SKM-1 treated with dmso at 0.1 percent for 144 hours (cell line): Measurements from ENCODE around the gene RUSC1.
"Not testable (repeated sequence)": the region's sequence is repeated elsewhere in the genome, so short reads cannot be mapped to it uniquely, and the experiment has no call there.

Source experiments
- DNase-seq: peaks from one replicate; lab custom pipeline; 2025; ENCODE audit not compliant: unreplicated experiment; lab: John Stamatoyannopoulos, UW

Gene RUSC1

DNA sequence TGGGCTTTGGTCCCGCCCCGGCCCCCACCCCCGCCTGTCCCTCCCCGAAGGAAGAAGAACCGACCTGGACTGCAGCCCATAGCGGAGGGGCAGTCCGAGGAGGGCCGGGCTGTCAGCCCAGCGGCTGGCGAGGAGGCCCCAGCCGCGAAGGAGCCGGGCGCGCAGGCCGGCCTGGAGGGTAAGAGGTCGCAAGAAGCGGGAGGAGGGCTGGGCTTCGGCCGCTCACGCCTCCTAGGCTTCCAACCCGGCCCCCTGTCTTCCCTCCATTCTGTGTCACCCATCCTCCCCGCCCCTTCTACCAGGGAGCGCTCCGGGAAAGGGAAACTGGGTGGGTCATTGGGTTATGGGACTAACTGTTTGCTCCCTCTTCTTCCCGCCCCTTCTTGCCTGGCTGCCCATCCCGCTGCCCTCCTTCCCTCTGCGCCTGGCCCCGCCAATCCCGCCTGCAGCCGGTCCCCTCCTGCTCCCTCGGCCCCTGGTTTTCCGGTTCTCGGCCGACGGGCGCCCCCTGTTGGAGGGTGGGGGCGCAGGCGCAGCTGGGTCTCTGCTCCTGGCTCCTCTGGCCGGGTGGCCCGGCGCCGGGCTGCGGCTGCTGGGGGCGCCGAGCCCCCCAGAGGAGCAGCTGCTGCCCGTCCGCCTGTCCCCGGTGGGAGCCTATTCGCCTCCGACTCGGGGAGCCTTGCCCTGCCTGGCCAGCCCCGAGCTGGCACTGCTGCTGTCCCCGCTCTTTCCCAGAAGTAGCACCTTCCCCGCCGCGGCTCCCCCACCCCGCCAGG, 2.4 kb downstream of the RUSC1 start:
- DNase-seq, result peak; percentile 96

DNA sequence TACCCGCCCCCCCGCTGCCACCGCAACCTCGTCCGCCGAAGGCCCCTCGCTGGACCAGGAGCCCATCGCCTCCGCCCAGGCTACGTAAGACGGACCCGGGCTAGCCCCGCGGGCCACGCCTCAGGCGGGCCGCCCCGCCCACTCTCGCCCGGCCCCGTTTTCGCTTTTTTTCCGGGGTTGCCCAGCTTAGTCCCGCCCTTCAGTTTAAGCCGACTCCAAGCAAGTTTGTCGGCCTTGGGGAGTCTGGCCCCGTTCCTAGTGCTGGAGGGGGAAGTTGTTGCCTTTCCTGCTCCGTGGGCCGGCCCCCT, 3.0 kb downstream of the RUSC1 start:
- peak; percentile 87 for DNase-seq

DNA sequence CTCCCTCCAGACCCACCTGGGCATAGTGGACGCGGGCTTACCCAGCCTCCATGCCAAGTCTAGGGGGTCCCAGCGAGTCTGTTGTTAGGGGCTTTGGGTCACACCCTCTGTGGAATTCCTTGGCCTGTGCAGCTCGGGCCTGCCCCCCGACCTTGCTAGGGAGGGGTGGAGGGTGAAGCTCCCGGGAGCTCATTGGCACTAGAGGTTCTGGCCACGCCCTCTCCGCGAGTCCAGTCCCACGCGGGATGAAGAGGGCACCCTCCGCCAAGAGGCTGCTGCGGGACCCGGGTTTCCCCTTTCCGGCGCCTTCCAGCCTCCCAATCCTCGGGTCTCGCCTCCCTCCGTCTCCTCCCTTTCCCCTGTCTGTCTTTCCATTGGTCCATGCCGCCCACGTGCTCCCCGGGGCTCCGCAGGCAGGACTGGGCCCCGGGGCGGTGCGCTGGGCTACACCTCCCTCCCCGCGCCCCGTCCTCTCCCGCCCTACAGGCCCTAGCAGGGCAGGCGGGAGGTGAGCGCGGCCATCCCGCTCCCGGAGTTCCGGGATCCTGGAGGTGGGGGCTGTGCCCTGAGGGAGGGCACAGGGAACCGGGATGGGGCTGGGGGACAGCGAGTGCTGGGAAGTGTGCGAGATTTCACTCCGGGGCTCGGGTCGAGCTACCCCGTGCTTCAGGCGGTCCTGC, 3.5 kb downstream of the RUSC1 start:
- peak; percentile 99 for DNase-seq

DNA sequence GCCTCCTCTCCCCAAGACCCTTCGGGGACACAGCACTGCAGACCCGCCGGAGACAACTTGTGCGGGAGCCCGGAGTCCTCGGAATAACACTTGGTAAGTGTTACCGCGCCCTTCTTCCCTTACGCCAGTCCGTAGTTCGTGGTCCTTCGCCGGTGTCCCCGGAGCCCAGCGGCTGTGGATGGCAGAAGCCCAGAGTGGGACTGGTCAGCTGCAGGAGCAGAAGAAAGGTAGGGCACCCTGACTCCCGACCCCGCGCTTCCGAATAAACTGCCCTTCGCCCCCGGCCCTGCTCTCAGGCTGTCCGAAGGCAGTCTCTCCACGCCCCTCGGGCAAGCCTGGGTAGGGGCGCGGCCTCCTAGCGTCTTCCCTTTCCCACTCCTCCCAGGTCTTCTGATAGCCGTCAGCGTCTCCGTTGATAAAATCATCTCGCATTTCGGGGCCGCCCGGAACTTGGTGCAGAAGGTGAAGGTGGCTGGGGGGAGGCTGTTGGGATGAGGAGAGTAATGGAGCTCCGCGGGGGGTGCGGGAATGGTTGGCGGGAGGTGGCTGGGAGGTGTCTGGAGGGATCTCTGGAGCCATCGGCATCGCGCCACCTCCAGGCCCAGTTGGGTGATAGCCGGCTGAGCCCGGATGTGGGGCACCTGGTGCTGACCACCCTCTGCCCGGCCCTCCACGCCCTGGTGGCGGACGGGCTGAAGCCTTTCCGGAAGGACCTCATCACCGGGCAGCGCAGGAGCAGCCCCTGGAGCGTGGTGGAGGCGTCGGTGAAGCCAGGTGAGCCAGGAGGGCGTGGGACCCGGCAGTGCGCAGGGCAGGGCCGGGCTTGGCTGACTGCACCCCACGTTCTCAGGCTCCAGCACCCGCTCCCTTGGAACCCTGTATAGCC, 4.3 kb downstream of the RUSC1 start:
- DNase-seq, result peak; percentile 16

DNA sequence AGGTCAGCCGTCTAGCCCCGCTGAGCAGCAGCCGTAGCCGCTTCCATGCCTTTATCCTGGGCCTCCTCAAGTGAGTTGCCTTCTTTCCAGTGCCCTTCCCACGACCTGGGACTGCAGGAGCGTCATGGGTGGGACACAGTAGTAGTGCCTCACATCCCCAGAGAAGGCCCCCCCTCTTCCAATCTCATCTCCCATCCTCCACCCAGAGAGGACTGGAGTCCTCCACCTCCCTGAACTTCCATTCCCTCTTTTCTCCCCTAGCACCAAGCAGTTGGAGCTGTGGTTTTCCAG, 4.9 kb downstream of the RUSC1 start:
- no peak for DNase-seq

- no peak for DNase-seq
These were observed 5.4 kb downstream of the RUSC1 start for GRCh38 chr1:155326020-155326526.

GRCh38 chr1:155326631-155327037, 5.9 kb downstream of the RUSC1 start:
- no peak for DNase-seq

DNA sequence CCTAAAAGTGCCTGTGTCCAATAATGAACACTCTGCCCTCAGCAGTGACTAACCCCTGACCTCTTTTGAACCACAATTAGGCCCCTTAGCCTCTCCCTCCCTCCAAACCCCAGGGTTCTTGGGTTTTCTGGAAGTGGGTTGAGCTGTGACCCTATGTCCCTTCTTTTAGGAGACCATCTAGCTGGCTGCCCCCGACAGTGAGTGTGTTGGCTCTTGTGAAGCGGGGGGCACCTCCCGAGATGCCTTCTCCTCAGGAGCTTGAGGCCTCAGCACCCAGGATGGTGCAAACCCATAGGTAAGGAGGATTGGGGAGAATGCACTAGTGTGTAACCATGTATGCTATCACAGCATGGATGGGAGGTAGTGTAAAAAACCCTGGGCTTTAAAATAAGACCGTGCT, 7.3 kb downstream of the RUSC1 start:
- DNase-seq, result no peak

DNA sequence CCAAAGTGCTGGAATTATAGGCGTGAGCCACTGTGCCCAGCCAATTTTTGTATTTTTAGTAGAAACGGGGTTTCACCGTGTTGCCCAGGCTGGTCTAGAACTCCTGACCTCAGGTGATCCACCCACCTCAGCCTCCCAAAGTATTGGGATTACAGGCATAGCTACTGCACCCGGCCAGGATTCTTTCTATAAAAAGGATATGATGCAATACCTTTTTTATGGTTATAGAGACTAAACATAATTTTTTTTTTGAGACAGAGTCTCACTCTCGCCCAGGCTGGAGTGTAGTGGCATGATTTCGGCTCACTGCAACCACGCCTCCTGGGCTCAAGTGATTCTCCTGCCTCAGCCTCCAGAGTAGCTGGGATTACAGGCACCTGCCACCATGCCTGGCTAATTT, 8.2 kb downstream of the RUSC1 start:
- DNase-seq, result not testable (repeated sequence)

DNA sequence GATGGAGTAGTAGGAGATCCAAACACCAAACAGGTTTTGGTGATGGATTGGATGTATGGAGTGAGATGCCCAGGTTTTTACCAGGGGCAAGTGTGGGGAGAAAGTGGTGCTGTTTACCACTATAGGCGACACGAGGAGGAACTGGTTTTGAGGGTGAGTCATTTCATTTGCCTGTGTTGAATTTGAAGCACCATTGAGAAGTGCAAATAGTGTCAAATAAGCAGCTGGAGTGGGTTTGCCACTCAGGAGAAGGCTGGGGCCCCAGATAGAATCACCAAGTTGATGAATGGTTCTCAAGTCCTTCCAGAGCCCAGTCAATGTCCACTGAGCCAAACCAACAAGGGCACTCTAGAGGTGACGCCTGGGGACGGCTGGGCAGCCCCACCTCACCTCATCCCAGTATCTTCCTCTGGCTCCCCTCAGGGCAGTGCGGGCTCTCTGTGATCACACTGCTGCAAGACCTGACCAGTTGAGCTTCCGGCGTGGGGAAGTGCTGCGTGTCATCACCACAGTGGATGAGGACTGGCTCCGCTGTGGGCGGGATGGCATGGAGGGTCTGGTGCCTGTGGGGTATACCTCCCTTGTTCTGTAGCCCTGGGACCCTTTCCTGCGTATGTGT, 9.4 kb downstream of the RUSC1 start:
- DNase-seq, result no peak

- no peak for DNase-seq
These were observed 14.3 kb downstream of the RUSC1 start for GRCh38 chr1:155334962-155335361.

GRCh38 chr1:155339515-155340097, 18.9 kb downstream of the RUSC1 start:
- DNase-seq, result no peak

GRCh38 chr1:155342842-155343241, 22.1 kb downstream of the RUSC1 start:
- no peak for DNase-seq

GRCh38 chr1:155352631-155353030, 31.9 kb downstream of the RUSC1 start:
- DNase-seq, result no peak

DNA sequence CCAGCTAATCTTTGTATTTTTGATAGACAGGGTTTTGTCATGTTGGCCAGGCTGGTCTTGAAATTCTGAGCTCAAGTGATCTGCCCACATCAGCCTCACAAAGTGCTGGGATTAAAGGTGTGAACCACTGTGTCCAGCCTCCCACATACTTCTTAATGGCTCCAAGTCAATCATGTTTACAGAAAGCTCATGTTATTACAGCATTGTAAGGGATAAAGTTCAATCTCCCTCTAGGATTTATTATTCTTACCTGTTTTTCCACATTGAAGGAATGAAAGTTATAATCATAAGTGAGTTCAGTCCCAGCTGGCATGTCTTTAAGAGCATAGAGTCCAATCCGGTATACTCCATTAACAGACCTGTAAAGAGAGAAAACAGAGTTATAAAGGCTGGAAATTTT, 39.4 kb downstream of the RUSC1 start:
- no peak for DNase-seq

- DNase-seq, result no peak
These were observed 58.5 kb downstream of the RUSC1 start for GRCh38 chr1:155379180-155379579.

- DNase-seq, result no peak
These were observed 59.0 kb downstream of the RUSC1 start for GRCh38 chr1:155379631-155380090.
